SH-SY5Y (cell line): Measurements from ENCODE around the gene IQCE.

Source experiments
- GATA2 ChIP-seq: IDR thresholded peaks from 2 replicates; pipeline ENCODE4 v1.6.1; 2011; ENCODE audit warnings: mild to moderate bottlenecking, low read depth, low read length
- GATA3 ChIP-seq: IDR thresholded peaks from 2 replicates; pipeline ENCODE4 v1.6.1; 2011; ENCODE audit warnings: low read depth, mild to moderate bottlenecking, low read length, moderate library complexity

DNA sequence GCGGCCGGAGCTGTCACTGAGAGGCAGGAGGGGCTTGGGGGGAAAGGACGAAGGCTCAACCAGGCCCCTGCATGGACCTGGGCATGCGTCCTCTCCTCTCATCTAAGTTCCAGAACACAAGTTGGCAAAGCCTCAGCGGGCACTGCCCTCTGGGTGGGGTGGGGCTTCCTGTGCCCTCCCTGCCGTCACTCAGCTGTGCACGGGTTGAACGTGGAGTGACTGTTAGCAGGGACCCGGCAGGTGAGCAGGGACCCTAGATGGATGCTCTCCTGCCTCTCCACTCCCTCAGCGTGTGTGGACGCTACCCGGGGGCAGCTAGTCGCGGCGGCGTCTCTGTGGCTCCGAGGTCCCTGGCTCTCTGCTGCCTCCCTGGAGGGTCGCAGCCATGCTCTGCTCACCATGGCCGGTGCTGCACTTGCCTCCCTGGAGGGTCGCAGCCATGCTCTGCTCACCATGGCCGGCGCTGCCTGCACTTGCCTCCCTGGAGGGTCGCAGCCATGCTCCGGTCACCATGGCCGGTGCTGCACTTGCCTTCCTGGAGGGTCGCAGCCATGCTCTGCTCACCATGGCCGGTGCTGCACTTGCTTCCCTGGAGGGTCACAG is 36.6 kb downstream of the IQCE start:
- TF ChIP-seq GATA2 = no peak
- no peak for TF ChIP-seq GATA3
